Measurements from ENCODE around the gene SNRK.

SNRK gene

DNA sequence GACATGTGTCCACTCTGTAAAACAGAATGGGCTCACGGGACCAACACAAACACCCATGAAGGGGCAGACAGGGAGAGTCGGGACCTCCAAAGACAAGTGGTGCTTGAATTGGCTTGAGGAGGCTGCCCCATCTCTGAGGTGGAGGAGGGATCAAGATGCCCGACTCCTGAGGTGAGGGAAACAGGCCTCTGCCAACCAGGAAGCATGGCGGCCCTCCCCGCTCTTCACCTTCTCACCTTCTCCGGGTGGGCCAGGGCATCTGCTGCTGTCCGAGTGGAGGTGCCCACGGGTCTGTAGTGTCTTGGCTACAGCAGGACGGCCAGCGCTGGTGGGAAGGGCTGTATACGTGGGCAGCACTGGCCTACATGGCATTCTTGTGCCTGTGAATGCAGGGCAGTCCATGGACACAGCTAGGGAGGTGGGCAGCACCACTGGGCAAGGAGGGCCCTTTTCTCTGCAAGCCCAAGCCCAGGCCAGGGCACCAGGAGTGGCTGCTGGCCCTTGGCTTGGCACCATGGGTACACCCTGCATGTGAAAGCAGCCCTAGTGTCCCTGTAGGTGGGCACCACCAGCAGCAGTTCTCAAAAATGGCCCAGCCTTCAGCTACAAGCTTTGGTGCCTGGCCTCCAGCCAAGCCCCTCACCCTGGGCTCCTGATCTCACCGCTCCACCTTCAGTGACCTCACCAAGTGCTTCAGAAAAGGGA is 79.4 kb downstream of the SNRK start:
- ChIA-PET POLR2A (no interaction called here), CTCF (interaction anchor here (1.5 kb wide), 2 partner anchors 13 to 948 kb away, joined by 3 to 7 read pairs; no protein-coding TSS in a partner anchor)
- no peak for TF ChIP-seq CTCF (IDR thresholded peaks at IDR 0.05; ENCODE audit: control extremely low read depth, extremely low read depth, low read depth, missing control alignments)
- DNase-seq (ENCODE audit: extremely low spot score): no peak

DNA sequence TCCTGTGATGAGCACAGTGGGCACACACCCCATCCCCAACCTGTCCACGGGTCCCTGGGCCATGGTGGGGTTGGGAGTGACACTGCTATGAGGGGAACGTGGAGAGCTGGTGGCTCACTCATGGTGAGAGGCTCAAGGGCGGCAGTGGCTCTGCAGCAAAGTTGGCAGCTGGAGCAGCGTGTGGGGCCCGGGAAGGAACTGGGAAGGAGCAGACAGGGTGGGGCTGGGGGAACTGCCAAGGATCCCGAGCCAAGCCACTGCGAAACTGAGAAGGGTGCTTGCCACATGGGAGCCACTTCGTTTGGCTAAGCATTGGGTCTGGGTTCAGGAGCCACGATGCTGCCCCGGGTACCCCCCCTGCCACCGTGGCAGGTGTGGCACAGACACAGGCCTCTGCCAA is 80.1 kb downstream of the SNRK start:
- TF ChIP-seq CTCF (IDR thresholded peaks at IDR 0.05; ENCODE audit: control extremely low read depth, extremely low read depth, low read depth, missing control alignments): no peak
- CTCF ChIA-PET: interaction anchor here (1.5 kb wide), 1 partner anchor 12 kb away, joined by 7 read pairs; no protein-coding TSS in a partner anchor

GRCh38 chr3:43366885-43367284 is 80.5 kb downstream of the SNRK start:
- ChIA-PET POLR2A (no interaction called here), CTCF (interaction anchor here (1.5 kb wide), 1 partner anchor 12 kb away, joined by 7 read pairs; no protein-coding TSS in a partner anchor)
- TF ChIP-seq CTCF (IDR thresholded peaks at IDR 0.05; ENCODE audit: control extremely low read depth, extremely low read depth, low read depth, missing control alignments): no peak
- no peak for DNase-seq (ENCODE audit: extremely low spot score)

More for the DNA sequence above, 80.1 kb downstream of the SNRK start:
- POLR2A ChIA-PET: no interaction called here
- DNase-seq (ENCODE audit: extremely low spot score): no peak

- DNase-seq (ENCODE audit: extremely low spot score): no peak
- CTCF ChIA-PET: interaction anchor here (1.2 to 1.3 kb wide), 2 partner anchors 12 to 146 kb away, joined by 3 read pairs; no protein-coding TSS in a partner anchor
- TF ChIP-seq CTCF (IDR thresholded peaks at IDR 0.05; ENCODE audit: control extremely low read depth, extremely low read depth, low read depth, missing control alignments): no peak
- POLR2A ChIA-PET: no interaction called here
Observed at GRCh38 chr3:43369404-43370292, 83.3 kb downstream of the SNRK start.

GRCh38 chr3:43370293-43370980 is 84.1 kb downstream of the SNRK start:
- ChIA-PET POLR2A (no interaction called here), CTCF (interaction anchor here (1.3 kb wide), 1 partner anchor 12 kb away, joined by 3 read pairs; no protein-coding TSS in a partner anchor)
- TF ChIP-seq CTCF (IDR thresholded peaks at IDR 0.05; ENCODE audit: control extremely low read depth, extremely low read depth, low read depth, missing control alignments): no peak
- no peak for DNase-seq (ENCODE audit: extremely low spot score)

DNA sequence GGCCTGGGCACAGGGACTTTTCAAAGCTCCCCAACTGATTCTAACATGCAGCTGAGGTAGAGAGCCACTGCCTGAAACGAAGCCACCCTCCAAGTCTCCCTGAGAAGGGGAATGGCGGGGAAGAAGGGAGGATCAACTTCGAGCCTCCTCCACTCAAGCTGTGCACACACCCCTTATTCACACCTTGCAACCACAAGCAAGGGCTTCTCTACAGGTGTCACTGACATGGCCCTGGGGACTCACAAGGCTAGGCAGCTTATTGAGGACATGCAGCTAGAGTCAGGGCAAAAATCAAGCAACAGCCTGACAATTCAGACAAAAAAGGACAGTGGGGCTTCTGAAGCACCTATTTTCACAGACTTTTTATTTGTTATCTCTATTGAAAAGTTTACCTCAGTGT is 85.2 kb downstream of the SNRK start:
- TF ChIP-seq CTCF (IDR thresholded peaks at IDR 0.05; ENCODE audit: control extremely low read depth, extremely low read depth, low read depth, missing control alignments): no peak
- ChIA-PET CTCF (no interaction called here), POLR2A (no interaction called here)
- DNase-seq (ENCODE audit: extremely low spot score): no peak
